Heart left ventricle (tissue), 13 donors: Measurements from ENCODE around the gene DCAF15.

ENCODE experiments used
- CTCF ChIP-seq, 12 donors: fragments of 200-600 bp; sonication (generic) in 4 of 12; IDR thresholded peaks; one replicate each; pipeline versions ENCODE4 v1.5.0 to v1.8.0; 2018 to 2022; ENCODE audit warnings: antibody characterized with exemption in 12 of 12, mild to moderate bottlenecking in 5 of 12
- POLR2A ChIP-seq, 2 donors: fragments of 450-650 bp; IDR thresholded peaks; one replicate each; pipeline ENCODE4 v1.6.1; 2017; ENCODE audit warnings: antibody characterized with exemption in 2 of 2, mild to moderate bottlenecking in 2 of 2, moderate library complexity in 2 of 2
- donor health status: ischemic (EF 13 %, LVEDD 7.1; RV severe dilation, severe dysfunction).
- donor health status: DM: no; HTN: yes; CAD: no.
- donor health status: DM: no; HTN: no; CAD: no.
- donor health status: ischemic (EF 25% LVEDD 6.9; RV normal size, moderate dysfunction).
- donor health status: ischemic (EF 25% LVEDD 5.7; RV mildly dilated, moderate dysfunction).
- donor health status: ischemic (EF 35%, LVEDD 5.7; RV mildly dilated, moderate dysfunction).
- donor health status: nonischemic (EF 11% LVEDD 7.7; RV severe dilation, severe dysfunction).
- donor health status: DM: yes; HTN: yes; CAD: no.
- donor health status: PGD.
- donor health status: ischemic (EF 29% LVEDD 5.4; RV normal size, mild dysfunction).
- donor health status: nonischemic (EF 23%, LVEDD 6.1; RV moderate dilation, normal function).

GRCh38 chr19:13951043-13951442 lies 1.3 kb upstream of the DCAF15 start:
- TF ChIP-seq CTCF (IDR thresholded peaks at IDR 0.05) (no peak), POLR2A (IDR thresholded peaks at IDR 0.05) (no peak)
